Measurements from ENCODE around the gene CIRBP.

CIRBP gene

DNA sequence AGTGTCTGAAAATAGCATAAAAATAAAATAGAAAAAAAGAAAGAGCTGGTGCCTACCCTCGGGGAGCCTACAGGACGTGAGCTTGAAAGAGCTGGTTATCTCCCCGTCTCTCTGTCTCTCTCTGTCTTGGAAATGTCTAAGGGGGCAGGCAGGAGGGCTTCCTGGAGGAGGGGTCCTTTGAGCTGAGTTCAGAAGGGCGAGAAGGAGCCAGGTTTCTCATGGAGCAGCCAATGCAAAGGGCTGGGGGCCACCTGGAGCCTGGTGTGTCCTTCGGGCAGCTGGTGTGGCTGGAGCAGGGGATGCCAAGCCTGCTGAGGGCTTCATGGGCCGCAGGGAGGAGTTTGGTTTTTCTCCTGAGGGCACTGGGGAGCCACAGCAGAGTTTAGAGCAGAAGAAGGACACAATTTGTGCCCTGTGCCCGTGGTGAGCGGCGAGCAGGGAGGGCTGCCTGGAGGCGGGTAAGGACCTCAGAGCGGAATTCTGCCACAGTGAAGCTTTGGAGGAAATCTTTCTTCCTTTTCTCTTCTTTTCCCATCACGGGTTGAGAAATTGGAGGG is 55.2 kb downstream of the CIRBP start:
- ATAC-seq (no peak), DNase-seq (no peak)
- H3K27ac Mint-ChIP-seq = peak overlapping the region; percentile 7 to 15
- H3K4me1 Mint-ChIP-seq = peaks cover 14% of the 10 kb centered on the region
- peak overlapping the region; percentile 51 to 71 for H3K4me3 Mint-ChIP-seq
- peaks cover 62% of the 10 kb centered on the region for H3K27me3 Mint-ChIP-seq
- no peaks in the 10 kb centered on the region for H3K9me3 Mint-ChIP-seq
